Right atrium auricular region (tissue), 2 donors: ENCODE measurements around the gene CSAD. TPM values are rescaled to one million over a fixed set of nuclear protein-coding genes. Genes with fewer than 3 reads are reported as not detected.
A peak's percentile ranks its signal among the peaks of the same experiment; 100 is the strongest.

Source experiments
- DNase-seq: peaks from one replicate; pipeline ENCODE4 v3.0.0-alpha.2; 2019; ENCODE audit warnings: low spot score
- H3K27ac ChIP-seq, 2 donors: fragments of 200-600 bp; sonication (generic); 1 replicate in 1 of 2; 2 replicates in 1 of 2; pipeline ENCODE4 v1.5.1; 2016 to 2019
- H3K27me3 ChIP-seq, 2 donors: fragments of 200-600 bp; sonication (generic); one replicate each; pipeline versions ENCODE4 v1.5.1 to v1.6.0; 2017 to 2019
- H3K36me3 ChIP-seq: fragments of 200-600 bp; sonication (generic); one replicate; pipeline ENCODE4 v1.5.1; 2016
- H3K4me1 ChIP-seq, 2 donors: fragments of 200-600 bp; sonication (generic); one replicate each; pipeline versions ENCODE4 v1.5.1 to v1.6.0; 2017 to 2019
- H3K4me3 ChIP-seq, 2 donors: fragments of 200-600 bp; sonication (generic); 1 replicate in 1 of 2; 2 replicates in 1 of 2; pipeline ENCODE4 v1.5.1; 2017 to 2019; ENCODE audit warnings: mild to moderate bottlenecking in 1 of 2, moderate library complexity in 1 of 2
- H3K9me3 ChIP-seq, 2 donors: fragments of 200-600 bp; sonication (generic); one replicate each; pipeline ENCODE4 v1.5.1; 2019
- total RNA-seq, 2 donors: library from RNA; depleted of rRNA; stranded (reverse); fragments of >200 nt; gene quantifications; one replicate each; pipeline ENCODE4 v1.1.0, GENCODE V29; 2016
- TF ChIP-seq, protein P1 (sequence below), 2 donors: fragments of 200-600 bp; sonication (generic); IDR thresholded peaks; one replicate each; pipeline ENCODE4 v1.5.1; 2019; ENCODE audit warnings: antibody characterized with exemption in 2 of 2

CSAD gene
- total RNA-seq: 1 to 10 TPM; 3.4 to 4.9 TPM

- TF ChIP-seq, protein P1, sequence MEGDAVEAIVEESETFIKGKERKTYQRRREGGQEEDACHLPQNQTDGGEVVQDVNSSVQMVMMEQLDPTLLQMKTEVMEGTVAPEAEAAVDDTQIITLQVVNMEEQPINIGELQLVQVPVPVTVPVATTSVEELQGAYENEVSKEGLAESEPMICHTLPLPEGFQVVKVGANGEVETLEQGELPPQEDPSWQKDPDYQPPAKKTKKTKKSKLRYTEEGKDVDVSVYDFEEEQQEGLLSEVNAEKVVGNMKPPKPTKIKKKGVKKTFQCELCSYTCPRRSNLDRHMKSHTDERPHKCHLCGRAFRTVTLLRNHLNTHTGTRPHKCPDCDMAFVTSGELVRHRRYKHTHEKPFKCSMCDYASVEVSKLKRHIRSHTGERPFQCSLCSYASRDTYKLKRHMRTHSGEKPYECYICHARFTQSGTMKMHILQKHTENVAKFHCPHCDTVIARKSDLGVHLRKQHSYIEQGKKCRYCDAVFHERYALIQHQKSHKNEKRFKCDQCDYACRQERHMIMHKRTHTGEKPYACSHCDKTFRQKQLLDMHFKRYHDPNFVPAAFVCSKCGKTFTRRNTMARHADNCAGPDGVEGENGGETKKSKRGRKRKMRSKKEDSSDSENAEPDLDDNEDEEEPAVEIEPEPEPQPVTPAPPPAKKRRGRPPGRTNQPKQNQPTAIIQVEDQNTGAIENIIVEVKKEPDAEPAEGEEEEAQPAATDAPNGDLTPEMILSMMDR (IDR thresholded peaks at IDR 0.05): no peak
- peaks cover 0 to 44% of the 10 kb centered on the region in 2 donors for H3K4me1 ChIP-seq
- peak; percentile 96 for DNase-seq
- H3K36me3 ChIP-seq: peaks cover 33% of the 10 kb centered on the region
- no peaks in the 10 kb centered on the region for H3K9me3 ChIP-seq
- peak within 1 kb of the TSS; percentile 67 to 90 for H3K4me3 ChIP-seq
- no peaks in the 10 kb centered on the region for H3K27me3 ChIP-seq
- H3K27ac ChIP-seq: peak within 1 kb of the TSS; percentile 89 to 95
Measured at GRCh38 chr12:53180220-53180930, at the start of gene CSAD, which contains the start of gene ZNF740. CSAD (minus strand) TSS chr12:53180925; CDS start chr12:53173470, 7,455 bp downstream. ZNF740 (plus strand) TSS chr12:53180722; CDS start chr12:53181984, 1,262 bp downstream.

DNA sequence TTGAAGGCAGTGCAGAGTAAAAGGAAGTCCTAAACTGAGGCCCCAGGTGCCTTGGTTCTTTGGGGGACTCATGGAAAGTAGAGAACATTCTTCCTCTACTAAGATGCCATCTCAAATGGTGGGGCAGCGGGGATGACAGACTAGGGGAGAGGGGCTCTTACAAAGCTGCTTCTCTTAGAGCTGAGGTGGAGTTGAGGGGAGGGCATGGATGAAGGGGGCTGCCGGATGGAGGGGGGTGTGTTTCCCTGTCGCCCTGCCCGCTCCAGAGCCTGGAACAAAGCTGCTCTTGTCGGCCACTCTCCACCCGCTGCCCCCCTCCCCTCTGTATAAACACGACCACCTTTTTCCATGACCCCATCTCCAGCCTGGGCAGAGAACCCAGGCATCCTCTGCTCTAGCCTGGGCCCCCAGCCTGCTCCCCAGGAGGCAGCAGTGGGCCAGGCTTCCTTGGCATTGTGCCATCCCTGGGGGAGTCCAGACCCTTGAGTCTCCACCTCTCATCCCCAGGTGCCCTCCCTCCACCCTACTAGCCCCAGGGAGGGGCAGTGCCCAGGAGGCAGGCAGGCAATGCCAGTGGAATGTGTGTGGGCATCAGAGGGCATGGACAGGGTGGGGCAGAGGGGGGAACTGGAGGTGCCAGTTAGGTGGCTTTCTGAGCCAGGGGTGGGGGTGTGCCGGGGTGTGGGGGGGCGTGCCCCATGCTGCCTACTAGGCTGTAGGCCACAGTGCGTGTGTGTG, 49.6 kb upstream of the CSAD start:
- H3K36me3 ChIP-seq: no peaks in the 10 kb centered on the region
- TF ChIP-seq, protein P1 (IDR thresholded peaks at IDR 0.05): no peak
- H3K27me3 ChIP-seq: no peaks in the 10 kb centered on the region
- DNase-seq: no peak
- H3K9me3 ChIP-seq: no peaks in the 10 kb centered on the region
- H3K4me1 ChIP-seq: peaks cover 0 to 44% of the 10 kb centered on the region in 2 donors
- no peak overlapping the region for H3K27ac ChIP-seq
- H3K4me3 ChIP-seq: no peak overlapping the region

- Histone ChIP-seq H3K4me3 (no peak overlapping the region), H3K9me3 (no peaks in the 10 kb centered on the region), H3K27me3 (no peaks in the 10 kb centered on the region), H3K4me1 (peaks cover 0 to 48% of the 10 kb centered on the region in 2 donors), H3K27ac (no peak overlapping the region), H3K36me3 (no peaks in the 10 kb centered on the region)
- TF ChIP-seq, protein P1 (IDR thresholded peaks at IDR 0.05): no peak
- no peak for DNase-seq
Measured at GRCh38 chr12:53229454-53229853, 48.7 kb upstream of the CSAD start.

DNA sequence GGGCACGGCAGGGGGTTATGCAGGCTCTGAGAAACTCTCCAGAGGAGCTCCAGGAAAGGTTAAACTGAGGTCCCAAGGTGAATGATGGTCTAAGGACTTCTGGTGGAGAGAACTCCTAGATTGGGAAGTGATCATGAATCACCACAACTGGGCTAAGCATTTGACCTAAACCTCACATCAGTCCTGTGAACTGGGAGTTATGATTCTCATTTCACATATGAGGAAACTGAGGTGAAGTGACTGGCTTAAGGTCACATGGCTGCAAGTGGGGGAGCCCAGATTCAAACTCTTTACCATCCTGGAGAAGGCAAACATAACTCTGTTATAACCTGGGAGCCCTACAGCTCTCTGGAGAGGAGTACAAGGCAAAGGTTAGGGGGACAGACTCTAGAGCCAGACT, 47.1 kb upstream of the CSAD start:
- no peaks in the 10 kb centered on the region for H3K36me3 ChIP-seq
- peaks cover 0 to 48% of the 10 kb centered on the region in 2 donors for H3K4me1 ChIP-seq
- no peak for DNase-seq
- TF ChIP-seq, protein P1 (IDR thresholded peaks at IDR 0.05): no peak
- no peaks in the 10 kb centered on the region for H3K27me3 ChIP-seq
- no peak overlapping the region for H3K4me3 ChIP-seq
- no peaks in the 10 kb centered on the region for H3K9me3 ChIP-seq
- no peak overlapping the region for H3K27ac ChIP-seq

DNA sequence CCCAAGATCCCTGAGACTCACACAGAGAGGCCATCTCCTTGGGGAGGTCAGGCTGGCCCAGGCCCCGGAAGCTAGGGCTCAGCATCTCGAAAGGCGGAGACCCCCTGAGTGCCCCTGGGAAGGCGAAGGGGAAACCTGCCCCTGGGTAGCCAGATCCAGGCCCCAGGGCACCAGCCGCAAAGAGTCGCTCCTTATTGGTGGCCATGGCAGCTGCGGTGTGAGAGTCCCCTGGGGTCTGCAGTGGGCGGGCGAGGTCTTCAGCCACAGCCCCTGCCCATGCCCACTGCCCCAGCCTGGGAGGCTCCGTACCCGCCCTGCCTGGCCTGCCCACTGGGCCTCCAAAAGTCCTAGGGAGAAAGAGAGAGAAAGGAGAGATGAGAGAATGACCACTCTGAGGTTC, 46.6 kb upstream of the CSAD start:
- Histone ChIP-seq H3K27me3 (no peaks in the 10 kb centered on the region), H3K27ac (no peak overlapping the region), H3K9me3 (no peaks in the 10 kb centered on the region), H3K36me3 (no peaks in the 10 kb centered on the region), H3K4me3 (no peak overlapping the region), H3K4me1 (peaks cover 0 to 48% of the 10 kb centered on the region in 2 donors)
- TF ChIP-seq, protein P1 (IDR thresholded peaks at IDR 0.05): no peak
- no peak for DNase-seq
